Eye (tissue), 1 donor: Measurements from ENCODE around the gene MAGI3.
"Not testable (repeated sequence)": the region's sequence is repeated elsewhere in the genome, so short reads cannot be mapped to it uniquely, and the experiment has no call there.

ENCODE experiments used
- DNase-seq: peaks from one replicate; pipeline ENCODE4 v3.0.0-alpha.2; 2015

Gene MAGI3

DNA sequence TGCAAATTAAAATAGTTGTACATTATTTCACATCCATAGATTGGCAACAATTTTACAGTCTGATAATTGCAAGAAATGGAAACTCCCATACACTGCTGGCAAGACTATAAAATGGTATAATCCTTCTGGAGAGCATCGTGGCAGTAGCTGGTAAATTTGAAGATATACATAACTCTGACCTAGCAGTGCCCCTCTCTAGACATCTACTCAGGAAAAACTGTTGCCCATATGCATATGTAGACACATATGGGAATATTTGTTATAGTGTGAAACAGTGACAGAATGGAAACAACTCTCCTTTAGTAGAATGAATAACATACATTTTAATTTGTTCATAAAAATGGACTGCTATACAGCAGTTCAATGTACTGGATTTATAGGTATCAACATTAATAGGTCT is 191.8 kb downstream of the MAGI3 start:
- no peak for DNase-seq

- no peak for DNase-seq
These were observed 197.2 kb downstream of the MAGI3 start for GRCh38 chr1:113587475-113587874.

GRCh38 chr1:113592230-113592629 is 201.9 kb downstream of the MAGI3 start:
- no peak for DNase-seq

DNA sequence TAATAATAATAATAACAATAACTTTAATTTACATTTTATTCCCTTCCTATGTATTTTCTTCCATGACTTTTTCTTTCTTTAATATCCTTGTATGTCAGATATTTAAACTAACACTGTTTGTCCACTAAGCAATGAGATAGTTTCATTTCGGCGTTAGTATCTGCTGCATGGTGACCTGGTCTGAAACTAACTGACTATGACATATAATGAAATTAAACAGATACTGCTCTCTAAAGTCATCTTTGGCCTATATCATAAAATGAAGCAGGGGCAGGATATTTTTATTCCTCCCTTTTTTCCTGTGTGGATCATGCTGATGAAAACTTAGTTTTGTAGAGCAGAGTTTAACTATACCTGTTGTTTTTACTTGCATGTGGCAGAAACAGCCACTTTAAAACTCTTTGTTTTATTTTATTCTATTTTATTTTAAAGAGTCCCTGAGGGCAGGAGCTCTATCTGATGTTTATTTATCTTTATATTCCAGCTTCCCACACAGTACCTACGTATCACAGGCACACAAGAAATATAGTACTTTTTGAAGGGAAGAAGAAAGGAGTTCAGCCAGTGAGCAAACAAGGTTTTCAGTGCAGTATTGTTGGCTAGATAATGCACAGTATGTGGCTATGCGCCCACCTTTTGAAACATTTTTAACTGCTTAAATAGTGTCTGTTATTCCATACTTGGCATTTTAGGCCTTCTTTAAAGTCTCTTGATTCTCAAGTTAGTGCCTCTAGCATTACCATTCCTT is 203.4 kb downstream of the MAGI3 start:
- DNase-seq, result no peak

GRCh38 chr1:113604466-113604865 is 214.2 kb downstream of the MAGI3 start:
- not testable (repeated sequence) for DNase-seq

GRCh38 chr1:113605146-113605545 is 214.8 kb downstream of the MAGI3 start:
- DNase-seq, result no peak

DNA sequence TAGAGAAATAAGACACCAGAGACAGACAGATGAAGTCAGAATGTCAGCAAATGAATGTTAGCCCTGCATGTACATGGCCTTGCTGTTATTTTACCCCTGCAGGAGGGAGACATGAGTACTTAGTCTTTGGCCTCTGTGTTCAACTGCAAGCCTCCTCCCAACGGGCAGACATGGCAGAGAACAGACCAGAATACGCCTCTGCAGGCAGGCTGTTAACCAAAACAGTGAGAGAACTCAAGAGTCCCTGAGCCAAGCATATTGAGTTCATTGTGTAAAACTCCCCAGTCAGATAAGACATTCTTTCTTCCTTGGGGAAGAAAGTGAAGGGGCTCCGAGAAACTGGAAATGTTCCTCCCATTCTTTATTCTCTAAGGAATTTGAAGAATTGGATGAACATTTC is 218.1 kb downstream of the MAGI3 start:
- DNase-seq, result no peak

GRCh38 chr1:113610372-113610771 is 220.1 kb downstream of the MAGI3 start:
- no peak for DNase-seq

DNA sequence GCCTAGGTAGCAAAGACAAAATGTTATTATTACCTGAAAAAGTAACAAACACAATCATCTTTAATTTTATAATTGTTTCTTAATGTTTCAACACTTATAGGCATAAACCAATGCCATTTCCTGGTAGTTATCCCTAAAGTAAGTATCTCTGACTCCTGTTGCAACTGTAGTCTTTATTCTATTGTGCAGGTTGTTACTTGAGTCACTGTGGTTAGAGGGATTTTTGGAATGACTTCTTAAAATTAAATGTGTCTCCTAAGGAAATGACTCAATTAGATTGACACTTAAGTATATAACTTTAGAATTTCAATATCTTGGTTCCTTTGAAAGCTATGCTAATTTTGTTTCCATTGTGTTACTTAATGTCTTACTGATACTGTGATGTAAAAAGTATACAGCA is 225.1 kb downstream of the MAGI3 start:
- DNase-seq, result no peak

DNA sequence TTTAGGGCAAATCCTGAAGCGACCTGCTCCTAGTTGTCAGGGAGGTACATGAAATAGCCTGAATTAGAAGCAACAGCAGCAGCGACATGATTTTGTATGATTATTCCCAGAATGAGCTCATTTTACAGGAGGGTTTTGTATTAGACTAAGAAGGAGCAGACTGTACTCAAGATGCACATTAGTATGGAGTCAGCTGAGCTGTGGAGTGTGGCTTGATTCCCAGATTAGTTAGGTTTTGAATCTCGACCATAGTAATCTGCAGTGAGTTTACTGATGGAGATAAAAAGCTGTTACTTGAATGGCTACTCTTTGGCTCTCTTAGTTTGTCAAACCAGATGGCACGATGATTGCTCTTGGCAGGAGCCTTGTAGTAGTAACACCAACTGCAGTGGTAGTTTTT is 225.8 kb downstream of the MAGI3 start:
- no peak for DNase-seq

DNA sequence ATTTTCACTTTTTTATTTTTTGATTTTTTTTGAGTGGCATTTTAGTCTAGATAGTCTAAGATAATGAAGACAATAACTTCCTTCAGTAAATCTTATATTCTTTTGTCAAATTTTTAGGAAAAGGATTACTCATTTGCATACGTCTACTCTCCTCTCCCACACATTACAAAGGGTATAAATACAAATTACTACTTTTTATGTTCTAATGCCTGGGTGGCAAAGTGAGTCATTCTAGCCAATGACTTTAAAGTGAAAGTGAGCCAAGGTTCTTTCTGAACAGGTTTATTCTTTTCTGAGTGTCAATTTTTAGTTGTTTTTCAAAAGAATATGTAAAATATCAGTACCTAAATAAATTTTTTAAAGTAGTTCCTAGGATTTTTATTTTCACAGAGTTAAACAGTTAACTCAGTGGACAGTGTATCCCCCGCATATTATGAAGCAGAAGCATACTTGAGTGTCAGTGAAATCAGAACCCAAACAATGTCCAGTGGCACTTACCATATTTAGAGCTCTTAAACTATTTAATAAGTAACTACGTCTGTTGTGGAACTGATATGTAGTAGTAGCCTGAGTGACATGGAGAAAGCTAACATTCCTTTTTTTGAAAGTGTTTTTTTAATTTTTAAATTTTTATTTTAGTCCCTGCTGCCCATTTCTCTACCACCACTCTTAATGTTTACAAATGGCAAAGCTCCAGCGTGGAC is 227.3 kb downstream of the MAGI3 start:
- no peak for DNase-seq

GRCh38 chr1:113628997-113629396 is 238.7 kb downstream of the MAGI3 start:
- no peak for DNase-seq

DNA sequence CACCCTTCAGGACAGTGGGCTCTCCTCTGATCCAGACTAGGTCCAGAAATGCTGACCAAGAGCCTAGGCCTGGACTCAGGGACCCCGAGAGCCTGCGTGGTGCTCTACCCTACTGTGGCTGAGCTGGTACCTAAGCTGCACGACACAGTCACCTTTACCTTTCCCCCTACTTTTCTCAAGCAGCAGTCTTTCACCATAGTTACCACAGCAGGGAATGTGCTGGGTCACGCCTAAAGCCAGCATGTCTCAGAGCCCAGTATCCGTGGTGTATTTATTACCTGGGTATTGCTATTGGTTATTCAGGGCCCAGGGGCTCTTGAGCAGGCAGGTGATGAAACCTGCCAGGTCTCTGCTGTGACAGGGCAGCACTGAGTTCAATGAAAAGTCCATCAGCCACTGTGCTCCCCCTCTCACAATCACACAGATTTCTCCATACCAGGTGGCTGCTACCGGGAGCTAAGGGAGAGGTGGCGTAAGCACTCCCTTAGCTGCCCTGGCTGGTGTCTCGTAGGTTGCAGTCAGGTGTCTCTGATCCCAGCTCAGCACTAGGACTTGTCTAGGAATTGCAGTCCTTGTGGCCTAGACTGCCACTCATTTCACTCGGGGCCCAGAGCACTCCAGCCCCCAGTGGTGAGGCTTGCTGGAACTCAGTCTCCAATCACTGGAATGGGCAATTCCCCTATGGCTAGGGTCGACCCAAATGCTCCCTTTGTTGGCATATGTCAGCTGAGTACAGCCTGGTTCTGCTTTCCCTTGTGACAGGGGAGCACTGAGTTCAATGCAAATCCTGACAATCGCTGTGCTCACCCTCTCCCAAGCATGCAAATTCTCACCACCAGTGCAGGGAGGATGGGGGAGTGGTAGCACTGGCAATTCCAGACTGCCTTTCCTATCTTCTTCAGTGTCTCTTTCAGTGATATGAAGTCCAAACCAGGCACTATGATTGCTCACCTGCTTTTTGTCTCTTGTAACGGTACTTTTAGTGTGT is 240.3 kb downstream of the MAGI3 start:
- no peak for DNase-seq

DNA sequence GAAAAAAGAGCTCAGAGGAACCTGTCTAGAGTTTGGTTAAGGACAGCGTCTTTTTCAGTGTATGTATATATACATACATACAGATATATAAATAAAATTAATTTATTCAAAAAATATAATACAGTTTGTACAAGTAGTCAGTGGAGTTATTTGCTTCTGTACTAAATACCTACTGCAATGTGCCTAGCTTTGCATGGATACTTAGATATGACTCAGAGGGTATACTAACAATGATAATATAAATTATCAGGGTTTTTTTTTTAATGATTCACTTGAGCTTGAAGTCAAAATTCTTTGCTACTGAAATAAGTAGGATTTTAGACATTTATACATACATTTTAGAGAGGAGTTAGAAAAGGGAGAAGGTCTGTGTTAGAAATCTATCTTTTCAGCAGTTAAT is 251.1 kb downstream of the MAGI3 start:
- no peak for DNase-seq

DNA sequence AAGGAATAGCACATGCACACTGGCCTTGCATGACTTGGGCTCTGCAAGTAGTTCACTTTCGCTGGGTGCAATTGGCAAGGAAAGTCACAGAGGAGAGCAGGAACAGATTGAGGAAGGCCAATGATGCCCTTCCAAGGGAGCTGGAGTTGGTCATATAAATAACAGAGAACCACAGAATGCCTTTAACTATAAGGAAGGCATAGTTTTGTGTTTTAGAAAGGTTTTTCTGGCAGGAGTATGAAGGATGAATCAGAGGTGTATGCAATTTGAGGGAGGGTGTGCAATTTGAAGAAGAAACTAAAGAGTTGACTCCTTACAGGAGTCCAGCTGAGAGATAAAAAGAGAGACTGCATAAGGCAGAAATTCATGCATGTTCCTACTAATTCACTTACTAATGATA is 256.8 kb downstream of the MAGI3 start:
- DNase-seq, result no peak

- no peak for DNase-seq
These were observed 258.2 kb downstream of the MAGI3 start for GRCh38 chr1:113648478-113648877.

- DNase-seq, result peak; percentile 61
These were observed 262.5 kb downstream of the MAGI3 start for GRCh38 chr1:113652771-113653170.

GRCh38 chr1:113653741-113654140 is 263.4 kb downstream of the MAGI3 start:
- DNase-seq, result no peak

DNA sequence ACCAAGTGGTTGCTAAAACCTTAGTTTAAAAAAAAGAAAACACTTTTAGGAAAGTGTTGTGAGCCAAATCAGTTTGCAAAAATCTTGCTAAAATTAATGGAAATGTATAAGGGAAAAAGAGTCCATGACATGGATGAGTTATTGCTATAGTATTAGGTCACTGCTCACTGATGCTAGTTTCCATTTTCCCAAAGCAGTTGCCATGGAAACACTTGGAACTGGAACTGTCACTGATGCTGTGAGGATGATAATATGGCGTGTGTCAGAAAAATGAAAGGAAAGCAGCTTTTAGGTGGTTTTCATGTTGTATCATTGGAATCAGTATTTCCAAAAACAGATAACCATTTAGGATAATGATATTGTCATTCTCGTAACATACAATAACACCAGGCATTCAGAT is 264.6 kb downstream of the MAGI3 start:
- peak; percentile 76 for DNase-seq

DNA sequence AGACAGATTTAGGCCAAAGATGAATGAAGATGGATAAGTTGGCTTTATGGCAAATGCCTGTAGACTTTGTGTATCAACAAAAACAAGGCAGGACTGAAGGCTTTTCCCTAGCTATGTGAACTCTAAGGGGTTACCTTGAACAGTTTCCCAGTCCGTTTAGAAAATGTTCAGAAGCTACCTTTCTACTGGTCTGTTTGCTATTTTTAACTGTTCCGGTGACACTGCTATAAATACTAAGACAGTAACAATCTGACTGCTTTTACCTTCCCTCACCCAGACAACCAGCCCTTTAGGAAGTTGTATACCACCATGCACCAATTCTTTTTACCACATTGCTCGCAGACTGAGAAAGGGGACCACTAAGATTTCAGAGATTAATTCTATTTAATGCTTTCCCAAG is 266.8 kb downstream of the MAGI3 start:
- DNase-seq, result no peak

GRCh38 chr1:113657556-113658063 is 267.3 kb downstream of the MAGI3 start:
- no peak for DNase-seq

- DNase-seq, result peak; percentile 77
These were observed 268.7 kb downstream of the MAGI3 start for GRCh38 chr1:113659035-113659434.

- DNase-seq, result peak; percentile 83
These were observed 269.2 kb downstream of the MAGI3 start for GRCh38 chr1:113659556-113659955.
